ENCODE data around the gene PRKCH. TPM values are rescaled to one million over a fixed set of nuclear protein-coding genes. Genes with fewer than 3 reads are reported as not detected.

PRKCH gene
- total RNA-seq, 4 donors from 2014 or later = 34.5 to 51.3 (median 45.0) TPM

GRCh38 chr14:61453103-61453767, 131.9 kb downstream of the PRKCH start:
- Histone ChIP-seq H3K4me1 (peaks cover 0 to 3% (median 0%) of the 10 kb centered on the region in 3 donors), H3K36me3 (peaks cover 0 to 83% (median 15%) of the 10 kb centered on the region in 3 donors), H3K27ac (no peak overlapping the region), H3K4me3 (no peak overlapping the region), H3K9me3 (no peaks in the 10 kb centered on the region), H3K27me3 (no peaks in the 10 kb centered on the region)
- TF ChIP-seq CTCF (IDR thresholded peaks at IDR 0.05) (no peak), POLR2A (IDR thresholded peaks at IDR 0.05) (no peak)
- intact Hi-C loops (cut with DNase I) = loop anchor here (10.0 kb wide), 1 partner anchor 158 kb away; no protein-coding TSS in a partner anchor
- WGBS, 2 donors = 62 to 84% methylated on average over 9 of the region's 9 CpGs
- DNase-seq = no peak

GRCh38 chr14:61454545-61454944, 133.2 kb downstream of the PRKCH start:
- no peaks in the 10 kb centered on the region for H3K27me3 ChIP-seq
- WGBS, 2 donors = 72 to 84% methylated on average over 4 of the region's 4 CpGs
- intact Hi-C loops (cut with DNase I) = loop anchor here (10.0 kb wide), 1 partner anchor 160 kb away; no protein-coding TSS in a partner anchor
- peaks cover 0 to 3% (median 0%) of the 10 kb centered on the region in 3 donors for H3K4me1 ChIP-seq
- DNase-seq = no peak
- H3K4me3 ChIP-seq = no peak overlapping the region
- no peaks in the 10 kb centered on the region for H3K9me3 ChIP-seq
- no peak for TF ChIP-seq POLR2A (IDR thresholded peaks at IDR 0.05)
- TF ChIP-seq CTCF (IDR thresholded peaks at IDR 0.05) = no peak
- H3K27ac ChIP-seq = no peak overlapping the region
- H3K36me3 ChIP-seq = peaks cover 0 to 92% (median 15%) of the 10 kb centered on the region in 3 donors

GRCh38 chr14:61455351-61455750, 134.0 kb downstream of the PRKCH start:
- no peak for TF ChIP-seq CTCF (IDR thresholded peaks at IDR 0.05)
- no peak for TF ChIP-seq POLR2A (IDR thresholded peaks at IDR 0.05)
- 83 to 92% methylated on average over 6 of the region's 6 CpGs for WGBS, 2 donors
- intact Hi-C loops (cut with DNase I) = loop anchor here (5.0 to 10.0 kb wide), 2 partner anchors 161 to 382 kb away; no protein-coding TSS in a partner anchor

GRCh38 chr14:61456720-61457119, 135.3 kb downstream of the PRKCH start:
- H3K36me3 ChIP-seq = peaks cover 0 to 89% (median 12%) of the 10 kb centered on the region in 3 donors
- no peaks in the 10 kb centered on the region for H3K9me3 ChIP-seq
- DNase-seq = no peak
- intact Hi-C loops (cut with DNase I) = loop anchor here (5.0 to 10.0 kb wide), 2 partner anchors 162 to 381 kb away; no protein-coding TSS in a partner anchor
- H3K27me3 ChIP-seq = no peaks in the 10 kb centered on the region
- TF ChIP-seq POLR2A (IDR thresholded peaks at IDR 0.05) (no peak), CTCF (IDR thresholded peaks at IDR 0.05) (peak; percentile 83 to 88 (median 86))
- H3K4me1 ChIP-seq = peaks cover 0 to 9% (median 0%) of the 10 kb centered on the region in 3 donors
- H3K4me3 ChIP-seq = no peak overlapping the region
- H3K27ac ChIP-seq = no peak overlapping the region
- 31 to 32% methylated on average over 12 of the region's 12 CpGs for WGBS, 2 donors

More at GRCh38 chr14:61455351-61455750, 134.0 kb downstream of the PRKCH start:
- Histone ChIP-seq H3K4me1 (peaks cover 0 to 3% (median 0%) of the 10 kb centered on the region in 3 donors), H3K4me3 (no peak overlapping the region), H3K36me3 (peaks cover 0 to 92% (median 15%) of the 10 kb centered on the region in 3 donors), H3K27me3 (no peaks in the 10 kb centered on the region), H3K9me3 (no peaks in the 10 kb centered on the region), H3K27ac (no peak overlapping the region)
- DNase-seq = no peak

- TF ChIP-seq POLR2A (IDR thresholded peaks at IDR 0.05) (no peak), CTCF (IDR thresholded peaks at IDR 0.05) (no peak)
- Histone ChIP-seq H3K27ac (no peak overlapping the region), H3K4me3 (no peak overlapping the region), H3K27me3 (no peaks in the 10 kb centered on the region), H3K9me3 (no peaks in the 10 kb centered on the region), H3K36me3 (peaks cover 0 to 69% (median 8%) of the 10 kb centered on the region in 3 donors), H3K4me1 (peaks cover 5 to 25% (median 9%) of the 10 kb centered on the region in 3 donors)
- no peak for DNase-seq
- intact Hi-C loops (cut with DNase I) = loop anchor here (5.0 to 10.0 kb wide), 2 partner anchors 164 to 379 kb away; no protein-coding TSS in a partner anchor
Observed at GRCh38 chr14:61458766-61459165, 137.4 kb downstream of the PRKCH start.

Data from esophagus squamous epithelium (tissue), 5 donors.